Hepatocyte (in vitro differentiated cells): ENCODE results near the gene C1orf52.

Experiments
- EZH2 ChIP-seq: fragments of 200-600 bp; sonication (generic); IDR thresholded peaks from 2 replicates; pipeline ENCODE4 v1.6.1; 2016; ENCODE audit warnings: antibody characterized with exemption, mild to moderate bottlenecking, borderline replicate concordance
- TF ChIP-seq, protein P1 (sequence below): fragments of 200-600 bp; sonication (generic); IDR thresholded peaks from 2 replicates; pipeline ENCODE4 v1.5.1; 2016; ENCODE audit warnings: antibody characterized with exemption, mild to moderate bottlenecking; ENCODE audit not compliant: poor library complexity

GRCh38 chr1:85307987-85308832, 48.7 kb upstream of the C1orf52 start:
- TF ChIP-seq, protein P1, sequence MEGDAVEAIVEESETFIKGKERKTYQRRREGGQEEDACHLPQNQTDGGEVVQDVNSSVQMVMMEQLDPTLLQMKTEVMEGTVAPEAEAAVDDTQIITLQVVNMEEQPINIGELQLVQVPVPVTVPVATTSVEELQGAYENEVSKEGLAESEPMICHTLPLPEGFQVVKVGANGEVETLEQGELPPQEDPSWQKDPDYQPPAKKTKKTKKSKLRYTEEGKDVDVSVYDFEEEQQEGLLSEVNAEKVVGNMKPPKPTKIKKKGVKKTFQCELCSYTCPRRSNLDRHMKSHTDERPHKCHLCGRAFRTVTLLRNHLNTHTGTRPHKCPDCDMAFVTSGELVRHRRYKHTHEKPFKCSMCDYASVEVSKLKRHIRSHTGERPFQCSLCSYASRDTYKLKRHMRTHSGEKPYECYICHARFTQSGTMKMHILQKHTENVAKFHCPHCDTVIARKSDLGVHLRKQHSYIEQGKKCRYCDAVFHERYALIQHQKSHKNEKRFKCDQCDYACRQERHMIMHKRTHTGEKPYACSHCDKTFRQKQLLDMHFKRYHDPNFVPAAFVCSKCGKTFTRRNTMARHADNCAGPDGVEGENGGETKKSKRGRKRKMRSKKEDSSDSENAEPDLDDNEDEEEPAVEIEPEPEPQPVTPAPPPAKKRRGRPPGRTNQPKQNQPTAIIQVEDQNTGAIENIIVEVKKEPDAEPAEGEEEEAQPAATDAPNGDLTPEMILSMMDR: peak; percentile 100
- no peak for TF ChIP-seq EZH2
